HG02678 (cell line): ENCODE measurements around the gene TPSAB1.

Experiments
- ATAC-seq: cut with Tn5 transposase; IDR thresholded peaks from one replicate; pipeline ENCODE4 v1.9.1; 2021; ENCODE audit warnings: mild to moderate bottlenecking, moderate library complexity; ENCODE audit not compliant: unreplicated experiment

TPSAB1 gene

GRCh38 chr16:1281517-1281916 lies 41.0 kb downstream of the TPSAB1 start:
- ATAC-seq, result no peak

- no peak for ATAC-seq
Observed at GRCh38 chr16:1282324-1282973, 41.9 kb downstream of the TPSAB1 start.

GRCh38 chr16:1283296-1283695 lies 42.8 kb downstream of the TPSAB1 start:
- ATAC-seq, result no peak

GRCh38 chr16:1283996-1284616 lies 43.6 kb downstream of the TPSAB1 start:
- ATAC-seq, result no peak

GRCh38 chr16:1285669-1286512 lies 45.4 kb downstream of the TPSAB1 start:
- no peak for ATAC-seq

GRCh38 chr16:1286513-1287094 lies 46.1 kb downstream of the TPSAB1 start:
- no peak for ATAC-seq

GRCh38 chr16:1287982-1288670 lies 47.6 kb downstream of the TPSAB1 start:
- ATAC-seq, result no peak

GRCh38 chr16:1288813-1289476 lies 48.4 kb downstream of the TPSAB1 start:
- no peak for ATAC-seq

GRCh38 chr16:1289477-1289866 lies 49.0 kb downstream of the TPSAB1 start:
- no peak for ATAC-seq

GRCh38 chr16:1290063-1290501 lies 49.6 kb downstream of the TPSAB1 start:
- ATAC-seq, result no peak

GRCh38 chr16:1290860-1291575 lies 50.5 kb downstream of the TPSAB1 start:
- no peak for ATAC-seq

GRCh38 chr16:1291576-1291974 lies 51.1 kb downstream of the TPSAB1 start:
- no peak for ATAC-seq
